ENCODE data around the gene CIT.
A peak's percentile ranks its signal among the peaks of the same experiment; 100 is the strongest.
"Not testable (repeated sequence)": the region's sequence is repeated elsewhere in the genome, so short reads cannot be mapped to it uniquely, and the experiment has no call there.

CIT gene

GRCh38 chr12:119666226-119666795, 210.8 kb downstream of the CIT start:
- DNase-seq (ENCODE audit: extremely low spot score, insufficient read length, low read depth) (no peak), FAIRE-seq (peak; percentile 9)

GRCh38 chr12:119665164-119665929, 211.8 kb downstream of the CIT start:
- DNase-seq (ENCODE audit: extremely low spot score, insufficient read length, low read depth): no peak
- FAIRE-seq: no peak

GRCh38 chr12:119664642-119665041, 212.5 kb downstream of the CIT start:
- no peak for FAIRE-seq
- DNase-seq (ENCODE audit: extremely low spot score, insufficient read length, low read depth): no peak

GRCh38 chr12:119661882-119662281, 215.2 kb downstream of the CIT start:
- no peak for FAIRE-seq
- no peak for DNase-seq (ENCODE audit: extremely low spot score, insufficient read length, low read depth)

GRCh38 chr12:119660076-119660475, 217.0 kb downstream of the CIT start:
- no peak for DNase-seq (ENCODE audit: extremely low spot score, insufficient read length, low read depth)
- FAIRE-seq: no peak

GRCh38 chr12:119659289-119659897, 217.7 kb downstream of the CIT start:
- DNase-seq (ENCODE audit: extremely low spot score, insufficient read length, low read depth) (no peak), FAIRE-seq (peak; percentile 63)

GRCh38 chr12:119658166-119658565, 219.0 kb downstream of the CIT start:
- not testable (repeated sequence) for FAIRE-seq

GRCh38 chr12:119657001-119657400, 220.1 kb downstream of the CIT start:
- not testable (repeated sequence) for FAIRE-seq; DNase-seq (ENCODE audit: extremely low spot score, insufficient read length, low read depth)

More at GRCh38 chr12:119658166-119658565, 219.0 kb downstream of the CIT start:
- not testable (repeated sequence) for DNase-seq (ENCODE audit: extremely low spot score, insufficient read length, low read depth)

GRCh38 chr12:119652665-119653064, 224.5 kb downstream of the CIT start:
- DNase-seq (ENCODE audit: extremely low spot score, insufficient read length, low read depth) (no peak), FAIRE-seq (no peak)

GRCh38 chr12:119649202-119649808, 227.8 kb downstream of the CIT start:
- DNase-seq (ENCODE audit: extremely low spot score, insufficient read length, low read depth) (no peak), FAIRE-seq (peak; percentile 61)

GRCh38 chr12:119645535-119646059, 231.5 kb downstream of the CIT start:
- no peak for FAIRE-seq

GRCh38 chr12:119644930-119645329, 232.2 kb downstream of the CIT start:
- DNase-seq (ENCODE audit: extremely low spot score, insufficient read length, low read depth) (no peak), FAIRE-seq (no peak)

More at GRCh38 chr12:119645535-119646059, 231.5 kb downstream of the CIT start:
- DNase-seq (ENCODE audit: extremely low spot score, insufficient read length, low read depth): no peak

GRCh38 chr12:119642986-119643385, 234.1 kb downstream of the CIT start:
- DNase-seq (ENCODE audit: extremely low spot score, insufficient read length, low read depth) (no peak), FAIRE-seq (no peak)

All from GM18507 (cell line).